Measurements from ENCODE around the gene IFNW1.

IFNW1 gene

DNA sequence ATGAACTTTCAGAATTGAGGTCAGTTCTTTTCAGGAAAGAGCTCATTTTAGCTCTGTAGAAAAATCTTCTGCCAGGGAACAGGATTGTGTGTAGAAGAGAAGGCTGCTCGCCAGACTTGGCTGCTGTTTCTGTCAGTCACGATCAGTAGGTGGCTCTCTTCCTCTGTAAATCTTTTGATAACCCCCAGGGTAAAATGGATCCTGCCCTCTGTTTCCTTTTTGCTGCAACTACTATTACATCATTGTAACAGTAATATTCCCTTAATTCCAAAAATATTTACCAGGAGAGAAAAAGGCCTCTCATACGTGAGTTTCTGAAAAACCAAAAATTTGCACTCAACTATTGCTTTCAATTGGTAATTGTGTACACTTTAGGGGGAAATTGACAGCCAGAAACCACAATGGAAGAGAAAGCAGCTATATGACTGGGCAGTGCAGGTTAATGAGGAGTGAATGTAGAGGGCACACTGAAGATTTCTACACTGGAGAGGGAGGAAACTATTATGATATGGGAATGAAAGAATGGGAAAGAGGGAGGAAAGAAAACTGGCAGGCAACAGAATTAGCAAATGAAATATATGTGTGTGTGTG lies 12.5 kb upstream of the IFNW1 start:
- Histone ChIP-seq H3K27me3 (ENCODE audit: insufficient read depth, poor library complexity, severe bottlenecking) (no peaks in the 10 kb centered on the region), H3K27ac (replicated peaks) (peak overlapping the region; percentile 44), H3K4me3 (replicated peaks; ENCODE audit: insufficient read depth, low read length) (no peak overlapping the region)
- DNase-seq (ENCODE audit: low read depth in 1 of 2, low spot score in 1 of 2): peak; percentile 8 to 39
- TF ChIP-seq POLR2AphosphoS5 (IDR thresholded peaks at IDR 0.05; ENCODE audit: low read depth): no peak

DNA sequence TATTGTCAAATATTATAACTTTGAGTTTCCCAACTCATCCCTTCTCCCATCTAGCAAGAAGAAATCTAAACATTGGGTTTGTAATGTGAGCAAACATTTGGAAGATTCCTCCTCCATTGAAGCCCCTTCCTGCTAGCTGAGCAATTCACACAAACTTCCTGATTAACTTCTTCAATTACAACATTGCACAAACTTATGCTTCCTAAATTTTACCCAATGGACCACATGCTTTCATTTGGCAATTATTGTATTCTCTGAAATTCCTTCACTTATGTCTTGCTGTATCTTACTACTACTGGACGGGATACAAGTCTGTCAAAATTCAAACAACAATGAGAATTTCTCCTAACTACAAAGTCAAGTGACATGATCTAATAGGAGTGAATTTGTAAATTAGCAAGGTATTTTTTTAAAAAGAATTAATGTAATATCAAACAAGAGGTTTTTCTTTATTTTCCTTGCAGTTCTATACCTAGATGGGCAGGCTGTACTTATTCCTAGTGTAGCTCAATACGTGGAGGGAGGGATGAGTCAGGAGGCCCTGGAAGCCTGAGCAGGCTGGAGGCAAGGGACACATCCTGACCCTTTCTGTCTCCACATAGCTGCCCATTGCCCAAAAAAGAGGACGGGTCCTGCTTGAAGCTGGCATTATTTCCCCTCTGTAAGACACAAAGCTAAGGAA lies 11.8 kb upstream of the IFNW1 start:
- Histone ChIP-seq H3K27me3 (ENCODE audit: insufficient read depth, poor library complexity, severe bottlenecking) (no peaks in the 10 kb centered on the region), H3K4me3 (replicated peaks; ENCODE audit: insufficient read depth, low read length) (no peak overlapping the region), H3K27ac (replicated peaks) (peak overlapping the region; percentile 44)
- no peak for DNase-seq (ENCODE audit: low read depth in 1 of 2, low spot score in 1 of 2)
- TF ChIP-seq, protein P1, sequence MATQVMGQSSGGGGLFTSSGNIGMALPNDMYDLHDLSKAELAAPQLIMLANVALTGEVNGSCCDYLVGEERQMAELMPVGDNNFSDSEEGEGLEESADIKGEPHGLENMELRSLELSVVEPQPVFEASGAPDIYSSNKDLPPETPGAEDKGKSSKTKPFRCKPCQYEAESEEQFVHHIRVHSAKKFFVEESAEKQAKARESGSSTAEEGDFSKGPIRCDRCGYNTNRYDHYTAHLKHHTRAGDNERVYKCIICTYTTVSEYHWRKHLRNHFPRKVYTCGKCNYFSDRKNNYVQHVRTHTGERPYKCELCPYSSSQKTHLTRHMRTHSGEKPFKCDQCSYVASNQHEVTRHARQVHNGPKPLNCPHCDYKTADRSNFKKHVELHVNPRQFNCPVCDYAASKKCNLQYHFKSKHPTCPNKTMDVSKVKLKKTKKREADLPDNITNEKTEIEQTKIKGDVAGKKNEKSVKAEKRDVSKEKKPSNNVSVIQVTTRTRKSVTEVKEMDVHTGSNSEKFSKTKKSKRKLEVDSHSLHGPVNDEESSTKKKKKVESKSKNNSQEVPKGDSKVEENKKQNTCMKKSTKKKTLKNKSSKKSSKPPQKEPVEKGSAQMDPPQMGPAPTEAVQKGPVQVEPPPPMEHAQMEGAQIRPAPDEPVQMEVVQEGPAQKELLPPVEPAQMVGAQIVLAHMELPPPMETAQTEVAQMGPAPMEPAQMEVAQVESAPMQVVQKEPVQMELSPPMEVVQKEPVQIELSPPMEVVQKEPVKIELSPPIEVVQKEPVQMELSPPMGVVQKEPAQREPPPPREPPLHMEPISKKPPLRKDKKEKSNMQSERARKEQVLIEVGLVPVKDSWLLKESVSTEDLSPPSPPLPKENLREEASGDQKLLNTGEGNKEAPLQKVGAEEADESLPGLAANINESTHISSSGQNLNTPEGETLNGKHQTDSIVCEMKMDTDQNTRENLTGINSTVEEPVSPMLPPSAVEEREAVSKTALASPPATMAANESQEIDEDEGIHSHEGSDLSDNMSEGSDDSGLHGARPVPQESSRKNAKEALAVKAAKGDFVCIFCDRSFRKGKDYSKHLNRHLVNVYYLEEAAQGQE (IDR thresholded peaks at IDR 0.05; ENCODE audit: insufficient replicate concordance, low read depth): no peak
- TF ChIP-seq GABPA (IDR thresholded peaks at IDR 0.05; ENCODE audit: low read depth) (no peak), POLR2AphosphoS5 (IDR thresholded peaks at IDR 0.05; ENCODE audit: low read depth) (no peak), SPI1 (IDR thresholded peaks at IDR 0.05; ENCODE audit: borderline replicate concordance, low read depth) (no peak)
- TF ChIP-seq, protein P2, sequence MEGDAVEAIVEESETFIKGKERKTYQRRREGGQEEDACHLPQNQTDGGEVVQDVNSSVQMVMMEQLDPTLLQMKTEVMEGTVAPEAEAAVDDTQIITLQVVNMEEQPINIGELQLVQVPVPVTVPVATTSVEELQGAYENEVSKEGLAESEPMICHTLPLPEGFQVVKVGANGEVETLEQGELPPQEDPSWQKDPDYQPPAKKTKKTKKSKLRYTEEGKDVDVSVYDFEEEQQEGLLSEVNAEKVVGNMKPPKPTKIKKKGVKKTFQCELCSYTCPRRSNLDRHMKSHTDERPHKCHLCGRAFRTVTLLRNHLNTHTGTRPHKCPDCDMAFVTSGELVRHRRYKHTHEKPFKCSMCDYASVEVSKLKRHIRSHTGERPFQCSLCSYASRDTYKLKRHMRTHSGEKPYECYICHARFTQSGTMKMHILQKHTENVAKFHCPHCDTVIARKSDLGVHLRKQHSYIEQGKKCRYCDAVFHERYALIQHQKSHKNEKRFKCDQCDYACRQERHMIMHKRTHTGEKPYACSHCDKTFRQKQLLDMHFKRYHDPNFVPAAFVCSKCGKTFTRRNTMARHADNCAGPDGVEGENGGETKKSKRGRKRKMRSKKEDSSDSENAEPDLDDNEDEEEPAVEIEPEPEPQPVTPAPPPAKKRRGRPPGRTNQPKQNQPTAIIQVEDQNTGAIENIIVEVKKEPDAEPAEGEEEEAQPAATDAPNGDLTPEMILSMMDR (IDR thresholded peaks at IDR 0.05; ENCODE audit: insufficient read depth, low read length): no peak

DNA sequence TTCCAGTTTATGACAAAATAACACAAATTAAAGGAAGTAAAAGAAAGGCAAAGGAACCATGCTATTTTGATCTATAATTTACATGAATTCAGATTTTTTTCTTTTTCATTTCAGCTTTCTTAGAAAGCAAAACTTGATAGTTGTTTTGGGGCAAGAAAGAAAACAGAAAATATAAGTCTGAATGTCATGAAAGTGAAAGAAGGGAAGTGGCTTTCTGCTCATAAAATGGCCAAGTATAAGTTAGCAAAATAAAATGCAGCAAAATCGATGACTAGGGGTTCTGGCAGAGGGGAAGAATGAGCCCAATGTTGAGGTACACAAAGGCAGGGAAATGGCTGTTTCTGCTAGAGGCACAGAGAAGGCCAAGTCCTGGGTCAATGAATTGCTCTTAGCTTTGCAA lies 3.0 kb upstream of the IFNW1 start:
- TF ChIP-seq POLR2AphosphoS5 (IDR thresholded peaks at IDR 0.05; ENCODE audit: low read depth): no peak
- TF ChIP-seq, protein P2 (IDR thresholded peaks at IDR 0.05; ENCODE audit: insufficient read depth, low read length): no peak
- TF ChIP-seq, protein P1 (IDR thresholded peaks at IDR 0.05; ENCODE audit: insufficient replicate concordance, low read depth): no peak
- TF ChIP-seq SPI1 (IDR thresholded peaks at IDR 0.05; ENCODE audit: borderline replicate concordance, low read depth): no peak
- TF ChIP-seq GABPA (IDR thresholded peaks at IDR 0.05; ENCODE audit: low read depth): no peak
- Histone ChIP-seq H3K4me3 (replicated peaks; ENCODE audit: insufficient read depth, low read length) (no peak overlapping the region), H3K27me3 (ENCODE audit: insufficient read depth, poor library complexity, severe bottlenecking) (no peaks in the 10 kb centered on the region), H3K27ac (replicated peaks) (no peak overlapping the region)
- no peak for DNase-seq (ENCODE audit: low read depth in 1 of 2, low spot score in 1 of 2)

DNA sequence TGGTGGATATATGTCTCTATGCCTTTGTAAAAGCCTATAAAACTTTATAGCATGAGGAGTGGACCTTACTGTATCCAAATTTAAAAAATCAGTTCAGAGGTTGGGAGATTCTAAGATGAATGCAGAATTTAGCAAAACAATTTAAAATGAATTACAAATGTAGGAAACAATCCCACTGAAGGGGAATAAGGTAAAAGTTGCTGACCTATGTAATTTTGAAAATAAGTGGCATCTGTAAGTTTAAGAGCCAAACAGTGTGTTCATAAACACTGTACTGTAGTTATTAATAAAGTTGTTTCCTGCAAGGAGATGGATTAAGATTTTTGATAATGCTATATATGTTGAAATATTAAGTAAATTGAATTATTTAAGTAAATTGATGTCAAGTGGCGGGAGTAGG lies 4.6 kb downstream of the IFNW1 start:
- no peak for TF ChIP-seq SPI1 (IDR thresholded peaks at IDR 0.05; ENCODE audit: borderline replicate concordance, low read depth)
- TF ChIP-seq POLR2AphosphoS5 (IDR thresholded peaks at IDR 0.05; ENCODE audit: low read depth): no peak
- TF ChIP-seq, protein P2 (IDR thresholded peaks at IDR 0.05; ENCODE audit: insufficient read depth, low read length): no peak
- TF ChIP-seq GABPA (IDR thresholded peaks at IDR 0.05; ENCODE audit: low read depth): no peak
- TF ChIP-seq, protein P1 (IDR thresholded peaks at IDR 0.05; ENCODE audit: insufficient replicate concordance, low read depth): no peak
- H3K27ac ChIP-seq (replicated peaks): no peak overlapping the region
- H3K4me3 ChIP-seq (replicated peaks; ENCODE audit: insufficient read depth, low read length): no peak overlapping the region
- DNase-seq (ENCODE audit: low read depth in 1 of 2, low spot score in 1 of 2): no peak
- no peaks in the 10 kb centered on the region for H3K27me3 ChIP-seq (ENCODE audit: insufficient read depth, poor library complexity, severe bottlenecking)

Measured in HL-60 (cell line).